VCaP (cell line): ENCODE measurements around the gene EFHC1.

Source experiments
- H3K27ac ChIP-seq: fragments of 450-650 bp; 2 replicates; pipeline ENCODE4 v1.5.1; 2017
- CTCF ChIP-seq: fragments of 450-650 bp; conservative IDR thresholded peaks from 2 replicates; pipeline ENCODE4 v1.5.1; 2017; ENCODE audit warnings: mild to moderate bottlenecking, moderate library complexity

Gene EFHC1

GRCh38 chr6:52571099-52571755 is 151.1 kb downstream of the EFHC1 start:
- no peak overlapping the region for H3K27ac ChIP-seq

DNA sequence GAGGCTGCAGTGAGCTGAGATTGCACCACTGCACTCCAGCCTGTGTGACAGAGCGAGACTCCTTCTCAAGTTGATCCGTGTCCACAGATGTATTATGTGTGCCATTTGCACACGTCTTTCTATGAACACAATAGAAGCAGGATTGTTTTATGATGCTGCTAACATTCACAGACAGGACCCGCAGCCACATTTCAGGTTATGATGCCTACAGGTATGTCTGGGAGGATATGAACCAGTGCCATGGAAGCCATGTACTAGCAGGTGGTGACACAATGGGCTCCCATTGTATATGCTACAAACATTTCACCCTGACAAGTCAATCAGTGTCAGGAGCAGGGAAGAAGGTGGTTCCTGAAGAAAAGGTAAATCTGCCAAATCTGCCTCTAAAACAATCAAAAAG is 152.4 kb downstream of the EFHC1 start:
- no peak for TF ChIP-seq CTCF

More at GRCh38 chr6:52571099-52571755, 151.1 kb downstream of the EFHC1 start:
- TF ChIP-seq CTCF = no peak

DNA sequence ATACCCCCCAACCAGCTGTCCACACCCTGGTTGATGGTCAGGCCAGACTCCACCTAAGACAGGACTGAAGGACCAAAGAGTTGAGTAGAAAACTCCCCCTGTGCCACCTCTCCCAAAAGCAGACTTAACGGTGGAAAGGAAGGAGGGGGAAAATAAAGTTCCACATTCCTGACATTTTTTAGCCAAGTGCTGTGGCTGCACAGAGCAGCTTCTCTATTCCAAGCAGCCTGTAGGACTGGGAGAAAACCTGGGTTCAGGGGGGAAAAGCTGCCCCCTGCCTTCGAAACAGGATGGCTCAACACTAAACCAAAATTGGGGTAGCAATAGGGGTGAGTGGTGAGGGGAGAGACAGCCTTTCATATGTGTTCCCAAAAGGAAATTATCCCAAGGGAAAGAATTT is 153.2 kb downstream of the EFHC1 start:
- no peak for TF ChIP-seq CTCF
- H3K27ac ChIP-seq = no peak overlapping the region

More for the DNA sequence above, 152.4 kb downstream of the EFHC1 start:
- no peak overlapping the region for H3K27ac ChIP-seq
